SU-DHL-6 (cell line): ENCODE data around the gene EIF4G2.

Experiments
- H2AFZ ChIP-seq: fragments of 200-600 bp; sonication (generic); 2 replicates; pipeline ENCODE4 v1.6.1; 2014; ENCODE audit warnings: low read depth, mild to moderate bottlenecking, moderate library complexity, mixed read lengths, antibody characterized with exemption, low read length; ENCODE audit not compliant: severe bottlenecking
- H3F3A ChIP-seq: fragments of 200-600 bp; shearing (Covaris generic); 2 replicates; pipeline ENCODE4 v1.6.0; 2016; ENCODE audit warnings: antibody characterized with exemption, mild to moderate bottlenecking; ENCODE audit not compliant: insufficient read depth
- H3K27ac ChIP-seq: fragments of 200-600 bp; sonication (generic); 2 replicates; pipeline ENCODE4 v1.5.1; 2016; ENCODE audit warnings: low read depth, mild to moderate bottlenecking, low read length, moderate library complexity, mixed read lengths
- H3K27me3 ChIP-seq: fragments of 200-600 bp; sonication (generic), shearing (Covaris generic); 2 replicates; pipeline ENCODE4 v1.6.0; 2014; ENCODE audit warnings: mild to moderate bottlenecking, low read length
- H3K36me3 ChIP-seq: fragments of 200-600 bp; sonication (generic); 2 replicates; pipeline ENCODE4 v1.6.1; 2014; ENCODE audit warnings: mild to moderate bottlenecking, low read length, mixed read lengths
- H3K4me2 ChIP-seq: fragments of 300-600, 200-600 bp; shearing (Covaris generic), sonication (generic); 2 replicates; pipeline ENCODE4 v1.6.0; 2014; ENCODE audit warnings: low read length, low read depth, mild to moderate bottlenecking; ENCODE audit not compliant: poor library complexity, severe bottlenecking
- H3K4me3 ChIP-seq: fragments of 200-600 bp; sonication (generic); 2 replicates; pipeline ENCODE4 v1.5.1; 2014; ENCODE audit warnings: antibody characterized with exemption, low read length, mild to moderate bottlenecking, mixed read lengths; ENCODE audit not compliant: insufficient read depth, poor library complexity, severe bottlenecking
- H3K79me2 ChIP-seq: fragments of 200-600 bp; sonication (generic); 2 replicates; pipeline ENCODE4 v1.6.1; 2014; ENCODE audit warnings: mild to moderate bottlenecking, low read length, moderate library complexity; ENCODE audit not compliant: insufficient read depth
- H3K9ac ChIP-seq: fragments of 200-600 bp; sonication (generic); 2 replicates; pipeline ENCODE4 v1.7.0; 2014; ENCODE audit warnings: mild to moderate bottlenecking, low read length
- H3K9me2 ChIP-seq: fragments of 200-600 bp; sonication (generic); replicated peaks from 2 replicates; pipeline ENCODE4 v1.6.1; 2014; ENCODE audit warnings: low read length; ENCODE audit not compliant: insufficient read depth
- H3K9me3 ChIP-seq: fragments of 200-600 bp; sonication (generic); 2 replicates; pipeline ENCODE4 v1.6.1; 2014; ENCODE audit warnings: low read length, mixed read lengths; ENCODE audit not compliant: insufficient read depth
- H4K20me1 ChIP-seq: fragments of 200-600 bp; sonication (generic); 2 replicates; pipeline ENCODE4 v1.6.1; 2014; ENCODE audit warnings: low read depth, mild to moderate bottlenecking, antibody characterized with exemption, low read length, moderate library complexity, mixed read lengths
- EZH2phosphoT487 ChIP-seq: fragments of 200-600 bp; sonication (generic), shearing (Covaris generic); conservative IDR thresholded peaks from 2 replicates; pipeline ENCODE4 v1.6.1; 2018; ENCODE audit warnings: mild to moderate bottlenecking, antibody characterized with exemption, low read length, moderate library complexity, mixed read lengths
- TF ChIP-seq, protein P1 (sequence below): fragments of 200-600 bp; sonication (generic); IDR thresholded peaks from one replicate; pipeline ENCODE4 v1.5.1; 2017; ENCODE audit warnings: antibody characterized with exemption, mild to moderate bottlenecking, low read length, moderate library complexity; ENCODE audit not compliant: insufficient read depth, poor library complexity, severe bottlenecking

The EIF4G2 gene

DNA sequence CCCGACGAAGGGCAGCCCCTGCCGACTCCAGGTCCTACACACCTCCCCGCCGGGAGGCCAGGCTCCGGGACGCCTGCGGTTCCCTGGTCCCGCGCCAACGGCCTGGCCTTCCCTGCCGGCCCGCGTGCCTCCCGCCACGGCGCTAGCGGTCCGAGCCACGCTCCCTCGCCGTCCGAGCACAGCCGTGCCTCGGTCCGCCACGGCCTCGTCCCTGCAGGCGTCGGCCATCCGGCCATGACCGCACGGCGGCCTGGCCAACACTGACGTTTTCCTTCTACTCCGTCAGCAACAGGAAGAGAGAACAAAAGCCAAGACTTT lies 532 bp downstream of the EIF4G2 start:
- TF ChIP-seq EZH2phosphoT487 = no peak
- TF ChIP-seq, protein P1, sequence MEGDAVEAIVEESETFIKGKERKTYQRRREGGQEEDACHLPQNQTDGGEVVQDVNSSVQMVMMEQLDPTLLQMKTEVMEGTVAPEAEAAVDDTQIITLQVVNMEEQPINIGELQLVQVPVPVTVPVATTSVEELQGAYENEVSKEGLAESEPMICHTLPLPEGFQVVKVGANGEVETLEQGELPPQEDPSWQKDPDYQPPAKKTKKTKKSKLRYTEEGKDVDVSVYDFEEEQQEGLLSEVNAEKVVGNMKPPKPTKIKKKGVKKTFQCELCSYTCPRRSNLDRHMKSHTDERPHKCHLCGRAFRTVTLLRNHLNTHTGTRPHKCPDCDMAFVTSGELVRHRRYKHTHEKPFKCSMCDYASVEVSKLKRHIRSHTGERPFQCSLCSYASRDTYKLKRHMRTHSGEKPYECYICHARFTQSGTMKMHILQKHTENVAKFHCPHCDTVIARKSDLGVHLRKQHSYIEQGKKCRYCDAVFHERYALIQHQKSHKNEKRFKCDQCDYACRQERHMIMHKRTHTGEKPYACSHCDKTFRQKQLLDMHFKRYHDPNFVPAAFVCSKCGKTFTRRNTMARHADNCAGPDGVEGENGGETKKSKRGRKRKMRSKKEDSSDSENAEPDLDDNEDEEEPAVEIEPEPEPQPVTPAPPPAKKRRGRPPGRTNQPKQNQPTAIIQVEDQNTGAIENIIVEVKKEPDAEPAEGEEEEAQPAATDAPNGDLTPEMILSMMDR = no peak
- Histone ChIP-seq H3F3A (peaks cover 38% of the 10 kb centered on the region), H3K9me3 (no peaks in the 10 kb centered on the region), H3K27me3 (no peaks in the 10 kb centered on the region), H3K27ac (peak overlapping the region; percentile 83), H3K4me3 (peak overlapping the region; percentile 93), H3K4me2 (peak overlapping the region; percentile 87), H3K9me2 (no peaks in the 10 kb centered on the region), H4K20me1 (no peaks in the 10 kb centered on the region; the same call in 1 of the 2 replicates), H2AFZ (peak overlapping the region; percentile 50), H3K9ac (peak overlapping the region; percentile 99), H3K79me2 (peaks cover 36% of the 10 kb centered on the region), H3K36me3 (peaks cover 43% of the 10 kb centered on the region)

DNA sequence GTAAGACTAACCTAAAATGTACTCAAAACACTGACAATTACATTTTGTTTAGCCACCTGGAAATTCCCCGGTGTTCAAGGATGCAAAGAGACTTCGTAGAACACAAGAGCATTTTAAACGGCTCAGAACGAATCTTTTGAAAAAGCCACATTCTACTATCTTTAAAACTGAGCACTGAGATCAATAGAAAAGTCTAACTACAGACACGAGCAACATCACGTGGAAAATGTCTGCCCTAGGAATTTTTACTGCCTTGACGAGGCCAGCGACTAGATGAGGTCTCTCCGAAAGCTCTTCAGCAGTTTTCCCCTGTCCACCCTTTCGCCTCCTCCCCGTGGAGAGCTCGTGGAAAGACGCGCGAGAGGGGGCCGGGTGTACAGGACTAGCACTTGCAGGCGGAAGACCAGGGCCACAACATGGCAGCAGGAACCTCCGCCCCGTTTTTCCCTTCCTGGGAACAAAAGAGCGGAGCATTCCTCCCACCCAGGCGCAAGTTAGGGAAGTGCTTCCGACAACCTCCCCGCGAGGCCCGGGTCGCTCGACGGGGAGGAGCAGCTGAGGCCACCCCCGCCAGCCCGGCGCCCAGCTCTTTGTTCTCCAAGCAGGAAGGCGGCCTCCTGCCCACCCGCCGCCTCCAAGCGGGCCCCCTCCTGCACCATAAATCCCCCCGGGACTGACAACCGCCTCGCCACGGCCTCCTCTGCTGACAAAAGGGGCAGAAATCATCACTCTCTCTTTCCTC lies 1.1 kb downstream of the EIF4G2 start:
- Histone ChIP-seq H3K4me3 (peak overlapping the region; percentile 93), H2AFZ (no peak overlapping the region), H3K4me2 (peak overlapping the region; percentile 87), H3K9me3 (no peaks in the 10 kb centered on the region), H3K79me2 (peaks cover 36% of the 10 kb centered on the region), H3K9me2 (no peaks in the 10 kb centered on the region), H3K27ac (peak overlapping the region; percentile 83), H3K36me3 (peaks cover 48% of the 10 kb centered on the region), H4K20me1 (no peaks in the 10 kb centered on the region; the same call in 1 of the 2 replicates), H3K27me3 (no peaks in the 10 kb centered on the region), H3F3A (peaks cover 38% of the 10 kb centered on the region), H3K9ac (peak overlapping the region; percentile 99)
- no peak for TF ChIP-seq EZH2phosphoT487
- TF ChIP-seq, protein P1 = no peak

DNA sequence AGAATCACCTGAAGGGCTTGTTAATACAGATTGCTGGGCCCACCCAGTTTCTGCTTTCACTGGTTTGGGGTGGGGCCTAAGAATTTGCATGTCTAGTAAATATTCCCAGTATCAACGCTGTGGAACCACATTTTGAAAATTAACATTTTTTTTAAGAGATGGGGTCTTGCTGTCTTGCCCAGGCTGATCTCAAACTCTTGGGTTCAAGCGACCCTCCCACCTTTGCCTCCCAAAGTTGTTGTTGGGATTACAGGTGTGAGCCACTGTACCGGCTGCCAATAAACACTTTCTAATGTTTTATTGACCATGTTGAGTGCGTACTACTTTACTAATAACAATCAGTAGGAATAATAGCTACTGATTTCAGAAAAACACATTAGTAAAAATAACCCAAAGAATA lies 2.5 kb downstream of the EIF4G2 start:
- peaks cover 36% of the 10 kb centered on the region for H3K79me2 ChIP-seq
- H3K4me3 ChIP-seq = no peak overlapping the region
- no peaks in the 10 kb centered on the region for H3K9me3 ChIP-seq
- H3F3A ChIP-seq = peaks cover 50% of the 10 kb centered on the region
- H3K27ac ChIP-seq = no peak overlapping the region
- H3K9ac ChIP-seq = no peak overlapping the region
- peaks cover 3% of the 10 kb centered on the region; the same call in 1 of the 2 replicates for H4K20me1 ChIP-seq
- no peaks in the 10 kb centered on the region for H3K9me2 ChIP-seq
- H3K4me2 ChIP-seq = peak overlapping the region; percentile 87
- H3K27me3 ChIP-seq = no peaks in the 10 kb centered on the region
- TF ChIP-seq EZH2phosphoT487 = no peak
- TF ChIP-seq, protein P1 = no peak
- H3K36me3 ChIP-seq = peaks cover 62% of the 10 kb centered on the region
- no peak overlapping the region for H2AFZ ChIP-seq
